ENCODE measurements around the gene MMP10.
A peak's percentile ranks its signal among the peaks of the same experiment; 100 is the strongest.
"Not testable (repeated sequence)": the region's sequence is repeated elsewhere in the genome, so short reads cannot be mapped to it uniquely, and the experiment has no call there.

Gene MMP10

DNA sequence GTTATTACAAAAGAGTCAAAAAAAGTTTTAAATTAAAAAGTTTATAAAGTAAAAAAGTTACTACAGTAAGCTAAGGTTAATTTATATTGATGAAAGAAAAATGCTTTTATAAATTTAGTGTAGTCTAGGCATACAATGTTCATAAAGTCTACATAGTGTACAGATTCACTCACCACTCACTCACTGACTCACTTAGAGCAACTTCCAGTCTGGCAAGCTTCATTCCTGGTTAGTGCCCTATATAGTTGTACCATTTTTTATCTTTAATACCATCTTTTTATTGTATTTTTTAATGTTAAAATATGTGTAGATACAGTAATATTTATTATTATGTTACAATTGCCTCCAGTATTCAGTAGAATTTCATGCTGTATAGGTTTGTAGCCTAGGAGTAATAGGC is 2.6 kb upstream of the MMP10 start:
- no peak for DNase-seq

DNA sequence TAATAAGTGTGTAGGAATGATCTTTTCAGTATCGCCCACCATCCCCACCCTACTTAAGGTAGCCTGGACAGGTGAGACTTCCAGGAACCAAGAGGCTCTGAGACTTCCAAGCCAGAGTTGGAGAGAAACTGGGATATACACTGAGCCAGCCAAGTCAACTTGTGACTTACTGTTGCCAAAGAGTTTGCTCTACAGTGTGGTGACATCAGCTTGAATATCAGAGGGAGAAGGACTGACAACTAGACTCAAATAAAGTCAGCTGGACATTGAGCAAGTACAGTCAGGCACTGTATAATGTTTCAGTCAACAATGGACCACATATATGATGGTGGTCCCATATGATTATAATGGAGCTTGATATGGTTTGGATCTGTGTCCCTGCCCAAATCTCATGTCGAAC is 1.2 kb upstream of the MMP10 start:
- DNase-seq = no peak

DNA sequence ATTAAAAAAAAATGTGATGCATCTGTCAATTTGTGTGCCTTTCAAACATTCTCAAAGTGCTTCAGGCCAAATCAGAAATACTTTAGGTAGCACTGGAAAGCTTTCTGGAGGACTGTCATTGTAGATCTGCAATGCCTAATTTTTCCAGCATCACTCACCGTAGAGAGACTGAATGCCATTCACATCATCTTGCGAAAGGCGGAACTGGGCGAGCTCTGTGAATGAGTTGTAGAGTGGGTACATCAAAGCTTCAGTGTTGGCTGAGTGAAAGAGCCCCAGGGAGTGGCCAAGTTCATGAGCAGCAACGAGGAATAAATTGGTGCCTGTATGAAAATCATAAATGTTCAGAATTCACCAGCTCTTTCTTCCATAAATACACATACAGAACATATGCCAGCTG is 4.0 kb downstream of the MMP10 start:
- no peak for DNase-seq

DNA sequence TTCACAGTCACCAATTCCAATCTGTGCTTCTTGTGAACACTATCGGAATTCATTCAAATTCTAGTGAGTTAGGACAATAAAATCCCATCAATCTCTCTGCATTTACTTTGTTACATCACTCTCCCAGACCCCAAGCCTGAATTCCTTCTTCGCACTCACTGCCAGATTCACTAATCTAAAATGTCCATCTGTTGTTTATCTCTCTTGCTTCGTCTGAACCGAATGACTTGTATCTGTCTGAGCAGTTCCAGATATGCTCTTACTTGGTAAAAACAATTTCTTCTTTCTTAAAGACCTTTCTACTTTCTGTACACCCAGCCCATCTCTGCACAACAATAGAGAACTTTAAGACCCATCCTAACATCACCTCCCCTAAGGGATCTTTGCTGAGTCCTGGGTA is 7.0 kb downstream of the MMP10 start:
- DNase-seq = no peak

DNA sequence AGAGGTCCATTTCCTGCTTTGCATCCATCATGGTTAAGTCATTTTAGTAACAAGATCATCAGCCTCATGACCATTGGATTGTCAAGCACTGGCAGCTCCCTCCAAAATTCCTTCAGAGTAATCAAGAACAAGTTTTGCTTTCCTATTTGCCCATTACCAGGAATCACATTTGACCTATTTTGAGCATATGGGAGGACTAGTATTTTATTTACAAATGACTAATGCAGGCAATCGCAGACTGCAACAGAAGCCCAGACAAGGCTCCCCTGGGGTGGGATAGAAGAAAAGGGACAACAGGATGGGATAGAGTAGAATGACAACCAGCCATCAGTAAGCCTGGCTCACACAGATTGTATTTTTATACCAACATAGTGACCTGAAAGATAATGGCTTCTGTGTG is 9.1 kb downstream of the MMP10 start:
- no peak for DNase-seq

DNA sequence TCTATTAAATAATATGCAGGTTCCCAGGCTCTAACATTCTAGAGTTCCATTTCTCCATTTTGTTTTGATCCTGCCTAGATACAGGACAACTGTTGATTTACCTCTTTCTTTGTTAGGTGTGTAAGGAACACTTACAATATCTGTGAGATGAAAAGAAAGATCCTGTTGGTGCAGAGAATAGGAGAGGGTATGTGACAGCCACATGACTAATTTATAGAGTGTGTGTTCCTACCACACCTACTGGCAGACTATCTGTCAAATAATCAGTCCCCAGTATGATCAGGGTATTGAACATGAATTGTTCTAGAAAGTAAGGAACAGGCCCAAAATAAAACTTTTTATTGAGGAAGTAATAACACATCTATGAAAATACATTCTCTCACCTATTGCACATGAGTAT is 10.2 kb downstream of the MMP10 start:
- DNase-seq = no peak

DNA sequence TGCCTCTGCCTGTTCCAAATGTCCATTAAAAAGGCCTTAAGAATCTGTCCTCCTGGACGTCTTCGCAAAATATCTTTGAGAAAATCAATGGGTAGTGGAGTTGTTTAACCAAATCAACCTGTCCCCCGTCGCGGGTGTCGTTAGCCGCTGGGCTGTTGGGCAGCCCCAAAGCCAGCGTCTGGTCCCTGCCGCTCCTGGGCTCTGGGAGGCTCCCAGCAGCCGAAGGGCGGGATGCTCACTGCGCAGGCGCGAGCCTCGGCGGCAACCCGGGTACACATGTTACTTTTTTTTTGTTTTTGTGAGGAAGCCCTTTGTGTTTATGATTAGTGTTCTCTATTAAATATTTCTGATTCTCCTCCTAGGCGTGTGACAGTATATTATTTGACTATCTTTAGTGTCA is 12.6 kb downstream of the MMP10 start:
- DNase-seq = no peak

DNA sequence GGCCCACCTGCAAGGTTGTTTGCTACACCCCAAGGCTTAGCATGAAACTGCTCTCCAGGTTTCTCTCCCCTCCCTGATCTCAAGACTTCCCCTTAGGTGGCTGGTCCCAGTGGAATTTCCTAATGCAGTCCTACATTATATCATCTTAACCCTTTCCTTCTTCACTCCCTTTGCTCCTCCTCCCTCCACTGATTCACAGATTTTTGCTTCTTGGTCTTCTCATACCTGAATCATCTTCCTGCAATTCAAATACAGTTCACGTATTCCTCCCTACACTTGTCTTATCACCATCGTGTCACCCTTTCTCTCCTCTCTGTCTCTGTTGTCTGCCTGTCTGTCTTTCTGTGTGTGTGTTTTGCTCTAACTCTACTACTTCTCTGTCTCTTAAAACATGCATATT is 17.0 kb downstream of the MMP10 start:
- DNase-seq = no peak

DNA sequence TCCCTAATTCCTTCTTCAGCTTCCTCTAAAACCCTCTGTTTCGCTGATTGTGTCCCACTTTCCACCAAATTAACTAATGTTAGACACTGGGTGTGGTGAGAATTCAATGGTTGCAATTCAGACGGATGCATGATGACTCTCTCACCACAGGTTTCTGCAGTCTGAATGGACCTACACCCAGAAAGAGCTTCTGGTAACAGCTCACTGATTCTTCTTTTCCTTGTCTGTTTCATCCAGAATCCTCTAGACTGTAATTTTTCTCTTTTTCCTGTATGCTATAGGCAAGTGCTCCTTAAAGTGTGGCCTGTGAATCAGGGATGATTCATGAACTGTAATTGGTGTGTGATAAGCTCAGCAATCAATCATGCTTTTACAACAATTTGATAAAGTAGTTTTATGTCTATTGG is 18.1 kb downstream of the MMP10 start:
- no peak for DNase-seq

DNA sequence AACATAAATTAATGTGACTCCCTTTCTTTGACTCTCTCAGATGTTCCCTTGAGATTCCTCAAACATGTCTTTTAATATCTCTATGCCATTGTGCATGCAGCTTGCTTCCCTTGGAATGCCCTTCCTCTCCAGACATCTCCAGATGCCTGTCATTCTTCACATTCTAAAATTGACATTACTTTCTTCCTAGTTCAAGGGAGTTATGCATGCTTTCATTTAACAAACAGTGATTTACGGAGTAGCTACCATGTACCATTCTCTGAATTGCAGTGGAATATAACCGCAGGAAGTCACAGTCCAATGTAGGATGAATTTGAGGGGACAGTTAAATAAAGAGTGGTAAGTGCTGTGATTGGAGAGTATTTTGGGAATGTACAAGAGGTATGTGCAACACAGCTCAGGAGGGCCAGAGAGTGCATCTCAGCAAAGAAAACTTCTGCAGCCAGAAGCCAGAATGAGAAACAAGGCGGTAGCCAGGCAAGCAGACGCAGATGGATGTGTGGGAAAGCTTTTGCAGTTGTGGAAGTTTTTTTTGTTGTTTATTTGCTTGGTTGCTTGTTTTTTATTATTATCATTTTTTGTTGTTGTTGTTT is 18.7 kb downstream of the MMP10 start:
- DNase-seq = no peak

DNA sequence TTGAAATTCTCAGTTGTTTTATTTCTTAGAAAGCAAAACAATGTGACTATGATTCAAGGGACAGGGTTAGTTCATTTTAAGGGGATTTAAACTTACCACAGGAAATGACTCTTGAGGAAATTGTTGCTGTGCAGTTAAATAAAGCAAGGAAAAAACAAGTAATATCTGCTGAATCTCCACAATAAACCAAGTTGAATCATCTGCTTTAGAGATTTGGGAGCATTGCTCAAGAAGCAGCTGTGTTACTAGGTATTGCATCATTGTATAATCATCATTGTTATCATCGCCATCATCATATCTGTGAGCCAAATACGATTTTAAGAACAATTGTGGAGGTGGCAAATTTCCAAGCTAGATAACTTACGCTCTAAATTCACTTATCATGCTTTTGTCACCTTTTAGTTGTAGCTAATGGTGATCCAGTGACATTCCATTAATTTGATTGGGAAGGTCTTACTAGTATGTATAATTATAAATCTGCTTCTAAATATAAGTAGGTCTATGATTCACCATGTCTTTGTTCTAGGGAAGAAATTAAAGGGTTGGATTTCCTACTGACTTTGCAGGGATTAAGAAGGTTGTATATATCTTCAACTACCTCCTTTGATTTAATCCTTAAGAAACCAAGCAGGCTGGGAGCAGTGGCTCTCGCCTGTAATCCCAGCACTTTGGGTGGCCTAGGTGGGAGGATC is 19.9 kb downstream of the MMP10 start:
- no peak for DNase-seq

DNA sequence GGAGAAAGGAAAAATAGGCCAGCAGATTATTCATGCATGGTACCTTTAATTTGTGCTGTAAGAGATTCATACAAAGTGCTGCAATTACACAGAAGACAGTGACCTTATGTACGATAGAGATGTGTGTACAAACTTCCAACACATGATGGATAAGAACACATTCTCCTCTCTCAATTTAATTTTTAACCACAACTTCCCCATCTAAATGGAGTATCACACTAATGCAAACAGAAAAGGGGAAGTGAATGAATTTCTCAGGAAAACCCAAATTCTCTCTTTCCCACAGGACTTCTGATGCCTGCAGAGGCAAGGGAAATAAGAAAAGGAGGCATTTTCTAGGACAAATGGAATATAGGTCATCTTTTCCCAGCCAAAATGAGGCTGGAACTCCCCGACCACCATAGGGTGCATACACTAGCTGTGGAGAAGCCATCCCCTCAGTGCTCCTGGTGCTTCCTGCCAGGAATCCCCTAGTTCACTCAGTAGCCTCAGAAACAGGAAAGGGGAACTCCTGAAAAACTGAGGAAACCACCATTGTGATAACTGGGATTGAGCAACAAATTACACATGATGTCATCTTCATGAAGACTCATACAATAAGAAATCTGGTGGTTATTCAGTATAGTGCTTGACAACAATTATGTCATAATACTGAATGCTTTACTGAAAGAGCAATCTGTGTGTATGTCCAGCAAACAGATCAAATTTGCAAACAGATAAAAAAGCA is 22.4 kb downstream of the MMP10 start:
- DNase-seq = no peak

DNA sequence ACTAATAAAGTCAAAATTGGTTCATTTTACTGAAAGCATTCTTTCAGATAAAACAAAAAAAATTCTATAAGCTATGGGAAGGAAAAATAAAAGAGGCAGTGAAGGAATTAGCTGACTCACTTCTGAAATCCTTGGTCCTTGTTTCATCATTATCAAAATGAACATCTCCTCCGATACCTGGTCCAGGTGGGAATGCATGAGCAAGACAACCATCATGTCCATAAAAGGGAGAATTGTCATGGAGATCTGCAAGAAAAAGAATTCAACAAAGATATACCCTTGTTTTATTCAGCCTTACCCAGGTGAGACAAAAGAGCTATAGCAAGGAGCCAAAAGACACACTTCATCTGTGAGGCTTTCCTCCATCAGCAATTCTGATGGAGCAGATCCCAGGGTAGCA is 27.2 kb downstream of the MMP10 start:
- no peak for DNase-seq

DNA sequence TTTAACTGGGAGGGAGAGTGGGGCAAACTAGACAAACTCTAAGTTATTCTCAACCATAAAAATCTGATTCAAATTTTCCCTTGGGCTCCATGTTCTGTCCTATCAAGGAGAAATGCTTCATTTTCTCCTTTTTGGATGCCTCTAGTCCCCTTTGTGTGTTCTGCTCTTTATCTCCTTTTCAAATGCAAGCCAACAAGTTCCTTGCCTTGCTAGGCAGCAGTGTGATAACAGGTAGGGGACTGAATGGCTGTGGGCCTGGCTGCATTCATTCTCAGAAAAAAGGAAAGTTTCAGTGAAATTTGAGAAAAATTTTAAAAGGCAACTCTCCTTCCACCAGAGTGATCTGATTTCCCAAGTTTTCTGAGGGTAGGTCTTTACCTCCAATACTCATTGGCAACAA is 28.8 kb downstream of the MMP10 start:
- no peak for DNase-seq

DNA sequence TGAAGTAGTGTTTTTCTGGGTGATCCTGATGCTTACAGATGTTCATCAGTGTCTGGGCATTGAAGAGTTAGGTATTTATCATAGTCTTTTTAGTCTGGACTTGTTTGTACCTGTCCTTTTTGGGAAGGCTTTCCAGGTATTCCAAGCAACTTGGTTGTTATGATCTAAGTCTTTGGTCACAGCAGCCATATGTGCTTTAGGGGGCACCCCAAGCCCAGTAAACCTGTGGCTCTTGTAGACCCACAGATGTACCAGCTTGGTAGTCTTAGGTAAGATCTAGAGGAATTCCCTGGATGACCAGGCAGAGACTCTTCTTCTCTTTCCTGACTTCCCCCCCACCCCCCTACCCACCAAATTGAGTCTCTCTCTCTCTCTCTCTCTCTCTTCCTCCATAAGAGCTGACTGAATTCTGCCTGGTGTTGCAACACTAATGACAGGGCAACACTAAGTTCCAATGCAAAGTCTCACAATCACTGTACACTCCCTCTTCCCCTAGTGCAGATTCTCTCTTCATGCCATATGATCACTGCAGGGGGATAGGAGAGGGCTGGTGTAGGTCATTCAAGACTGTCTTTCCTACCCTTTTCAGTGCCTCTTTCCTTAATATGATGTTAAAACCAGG is 31.2 kb downstream of the MMP10 start:
- DNase-seq = no peak

DNA sequence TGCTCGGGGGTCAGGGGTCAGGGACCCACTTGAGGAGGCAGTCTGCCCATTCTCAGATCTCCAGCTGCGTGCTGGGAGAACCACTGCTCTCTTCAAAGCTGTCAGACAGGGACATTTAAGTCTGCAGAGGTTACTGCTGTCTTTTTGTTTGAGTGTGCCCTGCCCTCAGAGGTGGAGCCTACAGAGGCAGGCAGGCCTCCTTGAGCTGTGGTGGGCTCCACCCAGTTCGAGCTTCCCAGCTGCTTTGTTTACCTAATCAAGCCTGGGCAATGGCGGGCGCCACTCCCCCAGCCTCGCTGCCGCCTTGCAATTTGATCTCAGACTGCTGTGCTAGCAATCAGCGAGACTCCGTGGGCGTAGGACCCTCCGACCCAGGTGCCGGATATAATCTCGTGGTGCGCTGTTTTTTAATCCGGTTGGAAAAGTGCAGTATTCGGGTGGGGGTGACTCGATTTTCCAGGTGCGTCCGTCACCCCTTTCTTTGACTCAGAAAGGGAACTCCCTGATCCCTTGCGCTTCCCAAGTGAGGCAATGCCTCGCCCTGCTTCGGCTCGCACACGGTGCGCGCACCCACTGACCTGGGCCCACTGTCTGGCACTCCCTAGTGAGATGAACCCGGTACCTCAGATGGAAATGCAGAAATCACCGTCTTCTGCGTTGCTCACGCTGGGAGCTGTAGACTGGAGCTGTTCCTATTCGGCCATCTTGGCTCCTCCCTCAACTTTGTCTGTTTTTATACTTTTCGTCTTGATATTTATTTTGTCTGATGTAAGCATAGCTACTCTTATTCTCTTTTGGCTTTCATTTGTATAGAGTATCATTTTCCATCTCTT is 33.5 kb downstream of the MMP10 start:
- DNase-seq = not testable (repeated sequence)

DNA sequence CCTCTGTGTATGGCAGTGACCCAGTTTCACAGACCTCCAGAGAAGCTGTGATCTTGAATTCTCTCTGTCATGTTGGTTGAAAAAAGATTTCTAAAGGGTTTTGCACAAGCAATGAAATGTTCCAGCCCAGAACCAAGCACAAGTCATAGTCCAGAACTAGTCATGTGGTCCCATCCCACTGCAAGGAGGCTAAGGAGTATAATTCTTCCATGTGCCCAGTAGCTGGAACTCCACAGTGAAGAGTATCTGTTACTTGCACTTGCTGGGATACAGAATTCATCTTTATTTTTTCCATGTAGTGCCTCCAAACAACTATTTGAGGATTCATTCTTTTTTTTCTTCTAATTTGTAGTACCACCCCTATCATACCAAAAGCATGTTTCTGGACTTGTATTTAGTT is 45.8 kb downstream of the MMP10 start:
- DNase-seq = no peak

DNA sequence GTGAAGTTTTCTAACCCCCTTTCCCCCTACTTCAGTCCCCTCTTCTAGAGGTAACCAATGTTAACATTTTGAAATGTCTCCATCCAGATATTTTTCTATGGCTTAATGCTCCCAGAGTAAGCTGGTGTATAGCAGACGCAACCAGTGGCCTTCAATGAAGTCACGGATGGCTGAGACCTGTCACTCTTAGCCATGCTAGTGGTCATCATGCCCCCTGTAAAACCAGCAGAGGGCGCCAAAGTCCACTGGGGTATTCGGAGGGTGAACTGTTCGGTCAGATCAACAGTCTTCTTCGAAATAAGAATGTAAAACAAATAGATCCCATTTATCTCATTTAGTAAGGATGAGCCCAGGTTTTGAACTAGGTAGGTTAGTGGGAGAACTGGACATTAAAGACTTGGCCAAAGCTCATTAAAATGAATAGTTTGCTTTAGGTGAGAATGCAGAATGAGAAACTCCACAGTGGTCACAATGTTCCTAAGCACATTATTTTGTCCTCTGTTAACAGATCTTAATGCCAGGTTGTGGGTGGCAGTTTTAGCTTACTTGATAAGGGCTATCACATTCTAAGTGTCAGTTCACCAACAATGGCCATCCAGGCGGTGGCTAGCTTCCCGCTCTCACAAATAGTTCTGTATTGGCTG is 47.1 kb downstream of the MMP10 start:
- peak; percentile 65 for DNase-seq

DNA sequence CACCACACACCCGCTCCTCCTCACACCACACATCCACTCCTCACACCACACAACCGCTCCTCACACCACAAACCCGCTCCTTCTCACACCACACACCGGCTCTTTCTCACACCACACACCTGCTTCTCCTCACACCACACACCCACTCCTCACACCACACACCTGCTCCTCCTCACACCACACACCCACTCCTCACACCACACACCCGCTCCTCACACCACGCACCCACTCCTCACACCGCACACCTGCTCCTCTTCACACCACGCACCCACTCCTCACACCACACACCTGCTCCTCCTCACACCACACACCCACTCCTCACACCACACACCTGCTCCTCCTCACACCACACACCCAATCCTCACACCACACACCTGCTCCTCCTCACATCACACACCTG is 49.5 kb downstream of the MMP10 start:
- not testable (repeated sequence) for DNase-seq

DNA sequence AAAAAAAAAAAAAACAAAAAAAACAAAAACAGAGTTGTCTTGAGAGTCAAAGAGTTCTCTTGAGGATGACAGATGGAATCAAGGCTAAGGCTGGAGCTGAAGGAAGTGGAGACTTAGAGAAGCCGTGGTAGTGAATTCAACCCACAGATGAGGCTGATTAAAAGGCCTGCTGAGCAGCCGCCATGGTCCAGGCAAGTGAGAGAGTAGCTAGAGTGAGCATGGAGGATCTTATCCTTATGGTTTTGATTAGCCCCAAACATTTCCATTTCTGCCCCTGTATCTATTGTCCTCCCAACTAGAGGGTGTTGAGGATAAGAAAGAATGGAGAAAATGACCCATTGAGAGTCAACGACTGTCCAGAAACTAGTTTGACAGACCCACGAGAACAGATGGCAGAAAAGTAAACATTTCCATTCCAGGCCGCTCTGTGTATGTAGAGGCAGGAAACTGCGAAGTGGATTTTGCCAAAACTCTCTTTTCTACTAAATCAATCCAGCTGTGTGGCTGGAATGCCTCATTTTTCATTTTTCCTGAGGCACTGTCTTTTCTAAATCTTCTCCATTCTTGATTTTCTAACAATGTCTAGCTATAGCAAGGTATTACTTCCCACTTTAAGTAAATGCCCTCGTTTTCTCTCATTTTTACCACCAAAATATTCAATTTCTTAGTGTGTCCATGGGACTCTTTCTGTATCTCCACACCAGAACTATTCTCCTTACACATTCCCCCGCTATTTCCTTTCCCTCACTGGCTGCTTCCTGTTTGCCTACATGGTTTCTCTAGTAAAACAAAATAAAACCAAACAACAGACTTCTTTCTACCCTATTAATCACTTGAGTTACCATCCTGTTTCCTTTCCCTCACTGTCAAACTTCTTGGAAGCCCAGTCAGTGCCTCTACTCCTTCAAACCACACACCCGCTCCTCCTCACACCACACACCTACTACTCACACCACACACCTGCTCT is 50.3 kb downstream of the MMP10 start:
- DNase-seq = no peak

DNA sequence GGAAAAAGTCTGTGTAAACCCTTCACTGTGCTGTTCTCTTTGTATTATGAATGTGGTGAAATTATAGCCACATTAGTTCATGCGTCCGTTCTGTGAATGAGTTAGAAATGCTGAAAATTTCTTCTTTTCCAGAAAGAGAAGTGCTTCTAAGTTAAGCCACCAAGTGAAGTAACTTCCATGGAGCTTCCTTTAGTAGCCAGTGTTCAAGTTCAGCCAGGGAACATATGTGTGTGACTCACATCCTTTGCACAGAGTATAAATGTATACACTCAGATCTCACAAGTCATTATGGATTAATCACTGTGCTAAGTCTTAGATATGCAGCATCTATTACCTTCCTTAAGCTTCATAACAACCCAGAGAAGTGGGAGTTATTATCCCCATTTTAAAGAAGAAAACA is 52.5 kb downstream of the MMP10 start:
- DNase-seq = no peak
